Measurements from ENCODE around the gene ATG16L2. TPM values are rescaled to one million over a fixed set of nuclear protein-coding genes. Genes with fewer than 3 reads are reported as not detected.

ATG16L2 gene
- total RNA-seq, 1 experiment from 2014 or later = 16.2 TPM

GRCh38 chr11:72816404-72816990 lies 2.3 kb downstream of the ATG16L2 start:
- peaks cover 36% of the 10 kb centered on the region for H3K4me1 ChIP-seq (ENCODE audit: insufficient read depth, low read length)
- 0 out of 2 replicates have a peak, but pooled peaks cover 7% of the 10 kb centered on the region for H4K20me1 ChIP-seq (ENCODE audit: low read length)
- peaks cover 24% of the 10 kb centered on the region for H3K79me2 ChIP-seq (ENCODE audit: low read length)
- no peak overlapping the region for H2AFZ ChIP-seq (ENCODE audit: low read length)
- no peaks in the 10 kb centered on the region for H3K9me3 ChIP-seq (ENCODE audit: low read length)
- H3K27ac ChIP-seq (ENCODE audit: low read length) = no peak overlapping the region
- ChIA-PET POLR2A (ENCODE audit: unreplicated experiment) (interaction anchor here (0.5 kb wide), 1 partner anchor 94 kb away, joined by 8 read pairs; no protein-coding TSS in a partner anchor), CTCF (no interaction called here)
- H3K4me2 ChIP-seq (ENCODE audit: low read length) = no peak overlapping the region
- no peaks in the 10 kb centered on the region for H3K9me2 ChIP-seq (replicated peaks; ENCODE audit: low read length)
- BruUV-seq (replicated peaks) = no TSS peak
- intact Hi-C loops (cut with micrococcal nuclease) = no loop called here
- TF ChIP-seq EZH2 (IDR thresholded peaks at IDR 0.05; ENCODE audit: low read length, unreplicated experiment) (no peak), EZH2phosphoT487 (IDR thresholded peaks at IDR 0.05; ENCODE audit: borderline replicate concordance, low read length) (no peak)
- ATAC-seq = no peak
- no peaks in the 10 kb centered on the region for H3K36me3 ChIP-seq (ENCODE audit: low read depth, low read length)
- DNase-seq = no peak
- no peaks in the 10 kb centered on the region for H3K27me3 ChIP-seq (ENCODE audit: low read length)
- H3K9ac ChIP-seq (ENCODE audit: low read length) = no peak overlapping the region
- no peak overlapping the region for H3K4me3 ChIP-seq (ENCODE audit: low read length)
- H3F3A ChIP-seq (ENCODE audit: low read length, unreplicated experiment) = no peaks in the 10 kb centered on the region

- no TSS peak for BruUV-seq (replicated peaks)
- no peak overlapping the region for H2AFZ ChIP-seq (ENCODE audit: low read length)
- no peak overlapping the region for H3K4me3 ChIP-seq (ENCODE audit: low read length)
- H3K9ac ChIP-seq (ENCODE audit: low read length) = no peak overlapping the region
- TF ChIP-seq EZH2phosphoT487 (IDR thresholded peaks at IDR 0.05; ENCODE audit: borderline replicate concordance, low read length) (no peak), CTCF (conservative IDR thresholded peaks at IDR 0.05; ENCODE audit: low read depth, low read length) (no peak), EZH2 (IDR thresholded peaks at IDR 0.05; ENCODE audit: low read length, unreplicated experiment) (no peak)
- peaks cover 30% of the 10 kb centered on the region for H3K4me1 ChIP-seq (ENCODE audit: insufficient read depth, low read length)
- H3K4me2 ChIP-seq (ENCODE audit: low read length) = no peak overlapping the region
- no peak overlapping the region for H3K27ac ChIP-seq (ENCODE audit: low read length)
- no peaks in the 10 kb centered on the region for H3K27me3 ChIP-seq (ENCODE audit: low read length)
- no peaks in the 10 kb centered on the region for H4K20me1 ChIP-seq (ENCODE audit: low read length)
- H3K79me2 ChIP-seq (ENCODE audit: low read length) = peaks cover 9% of the 10 kb centered on the region
- no peaks in the 10 kb centered on the region for H3K9me3 ChIP-seq (ENCODE audit: low read length)
- H3K36me3 ChIP-seq (ENCODE audit: low read depth, low read length) = no peaks in the 10 kb centered on the region
- ChIA-PET POLR2A (ENCODE audit: unreplicated experiment) (no interaction called here), CTCF (interaction anchor here (0.5 kb wide), 1 partner anchor 115 kb away, joined by 7 read pairs; no protein-coding TSS in a partner anchor)
- H3F3A ChIP-seq (ENCODE audit: low read length, unreplicated experiment) = no peaks in the 10 kb centered on the region
- intact Hi-C loops (cut with micrococcal nuclease) = no loop called here
- ATAC-seq (no peak), DNase-seq (no peak)
- no peaks in the 10 kb centered on the region for H3K9me2 ChIP-seq (replicated peaks; ENCODE audit: low read length)
Observed at GRCh38 chr11:72817966-72818365, 3.8 kb downstream of the ATG16L2 start.

- TF ChIP-seq CTCF (conservative IDR thresholded peaks at IDR 0.05; ENCODE audit: low read depth, low read length) = no peak
- TF ChIP-seq EZH2 (IDR thresholded peaks at IDR 0.05; ENCODE audit: low read length, unreplicated experiment) = no peak
- no peak for TF ChIP-seq EZH2phosphoT487 (IDR thresholded peaks at IDR 0.05; ENCODE audit: borderline replicate concordance, low read length)
- POLR2A ChIA-PET (ENCODE audit: unreplicated experiment) = no interaction called here
- H2AFZ ChIP-seq (ENCODE audit: low read length) = no peak overlapping the region
Observed at GRCh38 chr11:72818971-72819370, 4.8 kb downstream of the ATG16L2 start.

More at GRCh38 chr11:72818971-72819370, 4.8 kb downstream of the ATG16L2 start:
- intact Hi-C loops (cut with micrococcal nuclease) = no loop called here
- Histone ChIP-seq H3K4me3 (ENCODE audit: low read length) (no peak overlapping the region), H3K9ac (ENCODE audit: low read length) (no peak overlapping the region), H3K4me1 (ENCODE audit: insufficient read depth, low read length) (peaks cover 23% of the 10 kb centered on the region), H3K36me3 (ENCODE audit: low read depth, low read length) (no peaks in the 10 kb centered on the region), H3K4me2 (ENCODE audit: low read length) (no peak overlapping the region), H3K27me3 (ENCODE audit: low read length) (no peaks in the 10 kb centered on the region), H3K9me2 (replicated peaks; ENCODE audit: low read length) (no peaks in the 10 kb centered on the region), H3K9me3 (ENCODE audit: low read length) (no peaks in the 10 kb centered on the region), H4K20me1 (ENCODE audit: low read length) (no peaks in the 10 kb centered on the region), H3K27ac (ENCODE audit: low read length) (no peak overlapping the region), H3F3A (ENCODE audit: low read length, unreplicated experiment) (no peaks in the 10 kb centered on the region), H3K79me2 (ENCODE audit: low read length) (no peaks in the 10 kb centered on the region)
- ATAC-seq = no peak
- no TSS peak for BruUV-seq (replicated peaks)
- no peak for DNase-seq
- CTCF ChIA-PET = no interaction called here
